NCI-H748 treated with DMSO at 0.1 percent for 48 hours (cell line): Measurements from ENCODE around the gene FLAD1.
"Not testable (repeated sequence)": the region's sequence is repeated elsewhere in the genome, so short reads cannot be mapped to it uniquely, and the experiment has no call there.

Experiments
- DNase-seq: peaks from one replicate; lab custom pipeline; 2025; lab: John Stamatoyannopoulos, UW

Gene FLAD1

GRCh38 chr1:154990276-154990675 is 7.1 kb downstream of the FLAD1 start:
- no peak for DNase-seq

- DNase-seq = no peak
Measured at GRCh38 chr1:154992721-154993571, 9.8 kb downstream of the FLAD1 start.

- DNase-seq = no peak
Measured at GRCh38 chr1:154993572-154994268, 10.6 kb downstream of the FLAD1 start, which contains the start of gene LENEP. LENEP (plus strand) TSS chr1:154993586; CDS start chr1:154993608, 22 bp downstream.

GRCh38 chr1:154994269-154994587 is 11.1 kb downstream of the FLAD1 start:
- DNase-seq = no peak

- no peak for DNase-seq
Measured at GRCh38 chr1:154994591-154994990, 11.4 kb downstream of the FLAD1 start.

GRCh38 chr1:154995301-154995983 is 12.3 kb downstream of the FLAD1 start:
- DNase-seq = not testable (repeated sequence)

- DNase-seq = no peak
Measured at GRCh38 chr1:154996966-154997701, 14.0 kb downstream of the FLAD1 start.

- no peak for DNase-seq
Measured at GRCh38 chr1:154998201-154998780, 15.1 kb downstream of the FLAD1 start.

GRCh38 chr1:154998818-154999570 is 15.8 kb downstream of the FLAD1 start:
- peak; percentile 37 for DNase-seq

GRCh38 chr1:154999571-155000410 is 16.6 kb downstream of the FLAD1 start:
- DNase-seq = no peak

- DNase-seq = no peak
Measured at GRCh38 chr1:155000411-155000725, 17.2 kb downstream of the FLAD1 start.

GRCh38 chr1:155000726-155001424 is 17.7 kb downstream of the FLAD1 start:
- no peak for DNase-seq

- no peak for DNase-seq
Measured at GRCh38 chr1:155001425-155001674, 18.2 kb downstream of the FLAD1 start.

- DNase-seq = peak; percentile 97
Measured at GRCh38 chr1:155001675-155002463, 18.7 kb downstream of the FLAD1 start.

- DNase-seq = no peak
Measured at GRCh38 chr1:155002464-155003226, 19.5 kb downstream of the FLAD1 start, which contains the start of gene ZBTB7B. ZBTB7B (plus strand) TSS chr1:155002802; CDS start chr1:155014661, 11,859 bp downstream.

GRCh38 chr1:155003227-155003765 is 20.2 kb downstream of the FLAD1 start:
- peak; percentile 27 for DNase-seq

GRCh38 chr1:155003766-155004351 is 20.7 kb downstream of the FLAD1 start:
- no peak for DNase-seq
